ENCODE results near the gene RGS7. TPM values are rescaled to one million over a fixed set of nuclear protein-coding genes. Genes with fewer than 3 reads are reported as not detected.

Gene RGS7
- polyA plus RNA-seq, 1 donor (not counting 4 experiments of a cell fraction or from before 2014, with no cell fraction given), result not detected

- H3K4me1 ChIP-seq (ENCODE audit: control insufficient read depth, extremely low read depth, insufficient read depth, low read length), result no peaks in the 10 kb centered on the region
- H3K9me3 ChIP-seq (ENCODE audit: control insufficient read depth, low read depth, low read length), result no peaks in the 10 kb centered on the region
- no peaks in the 10 kb centered on the region for H3K79me2 ChIP-seq (ENCODE audit: control insufficient read depth, insufficient read depth, low read length)
- no peaks in the 10 kb centered on the region for H3K27me3 ChIP-seq (ENCODE audit: control insufficient read depth, extremely low read depth, insufficient read depth, low read length)
- H4K20me1 ChIP-seq (ENCODE audit: control insufficient read depth, extremely low read depth, insufficient read depth, low read length), result no peaks in the 10 kb centered on the region
- no peaks in the 10 kb centered on the region for H3K9me1 ChIP-seq (ENCODE audit: control insufficient read depth, extremely low read depth, insufficient read depth, low read length)
- H3K4me3 ChIP-seq (ENCODE audit: control insufficient read depth in 2 of 3, extremely low read depth in 1 of 3, insufficient read depth in 2 of 3, low read depth in 1 of 3, low read length in 3 of 3), result no peak overlapping the region
- H3K27ac ChIP-seq (ENCODE audit: control insufficient read depth, insufficient read depth, low read length), result no peak overlapping the region
- H3K36me3 ChIP-seq (ENCODE audit: control insufficient read depth in 2 of 2, extremely low read depth in 1 of 2, insufficient read depth in 2 of 2, low read length in 2 of 2), result no peaks in the 10 kb centered on the region
- dilution Hi-C loops (cut with MboI; ENCODE audit: extremely low pct_ligation_motif_present, low sequenced_read_pairs), result no loop called here
- H3K9ac ChIP-seq (ENCODE audit: control insufficient read depth, extremely low read depth, insufficient read depth, low read length), result no peak overlapping the region
- FAIRE-seq, result no peak
- no peak for DNase-seq (ENCODE audit: low read depth, low spot score)
- no peak for TF ChIP-seq CTCF (optimal IDR thresholded peaks at IDR 0.05 in 1 of 3, IDR thresholded peaks at IDR 0.05 in 1 of 3, conservative IDR thresholded peaks at IDR 0.05 in 1 of 3; ENCODE audit: extremely low read depth in 1 of 3, insufficient read depth in 2 of 3, low read length in 3 of 3)
- TF ChIP-seq EZH2 (IDR thresholded peaks at IDR 0.05; ENCODE audit: low read length), result no peak
- H2AFZ ChIP-seq (ENCODE audit: control insufficient read depth, low read length), result no peak overlapping the region
- H3K4me2 ChIP-seq (ENCODE audit: control insufficient read depth, extremely low read depth, insufficient read depth, low read depth, low read length), result no peak overlapping the region
These were observed 497.0 kb downstream of the RGS7 start for GRCh38 chr1:240860023-240860422.

DNA sequence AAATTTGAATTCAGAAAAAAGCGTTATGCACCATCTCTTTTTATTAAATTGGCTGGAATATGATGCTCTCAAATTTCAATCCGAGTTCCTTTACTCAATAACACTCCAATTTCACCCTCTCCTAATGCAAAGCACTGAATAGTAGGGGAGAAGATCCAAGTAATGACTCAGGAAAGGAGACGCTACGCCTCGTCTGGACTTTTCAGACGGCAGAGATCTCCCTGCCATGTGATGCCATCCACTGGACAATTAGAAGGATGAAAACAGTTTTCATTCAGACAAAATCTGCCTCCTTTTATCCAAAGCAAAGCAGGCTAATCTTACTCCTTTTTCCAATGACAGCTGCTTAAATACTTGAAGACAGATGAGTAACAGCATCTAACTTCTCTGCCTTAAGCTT is 502.6 kb downstream of the RGS7 start:
- Histone ChIP-seq H3K9me3 (ENCODE audit: control insufficient read depth, low read depth, low read length) (no peaks in the 10 kb centered on the region), H3K4me3 (ENCODE audit: control insufficient read depth in 2 of 3, extremely low read depth in 1 of 3, insufficient read depth in 2 of 3, low read depth in 1 of 3, low read length in 3 of 3) (no peak overlapping the region), H3K79me2 (ENCODE audit: control insufficient read depth, insufficient read depth, low read length) (no peaks in the 10 kb centered on the region), H3K9me1 (ENCODE audit: control insufficient read depth, extremely low read depth, insufficient read depth, low read length) (no peaks in the 10 kb centered on the region), H3K4me2 (ENCODE audit: control insufficient read depth, extremely low read depth, insufficient read depth, low read depth, low read length) (no peak overlapping the region), H3K27ac (ENCODE audit: control insufficient read depth, insufficient read depth, low read length) (no peak overlapping the region), H3K36me3 (ENCODE audit: control insufficient read depth in 2 of 2, extremely low read depth in 1 of 2, insufficient read depth in 2 of 2, low read length in 2 of 2) (no peaks in the 10 kb centered on the region), H3K9ac (ENCODE audit: control insufficient read depth, extremely low read depth, insufficient read depth, low read length) (no peak overlapping the region), H4K20me1 (ENCODE audit: control insufficient read depth, extremely low read depth, insufficient read depth, low read length) (no peaks in the 10 kb centered on the region), H2AFZ (ENCODE audit: control insufficient read depth, low read length) (no peak overlapping the region), H3K27me3 (ENCODE audit: control insufficient read depth, extremely low read depth, insufficient read depth, low read length) (no peaks in the 10 kb centered on the region), H3K4me1 (ENCODE audit: control insufficient read depth, extremely low read depth, insufficient read depth, low read length) (no peaks in the 10 kb centered on the region)
- FAIRE-seq (no peak), DNase-seq (ENCODE audit: low read depth, low spot score) (no peak)
- dilution Hi-C loops (cut with MboI; ENCODE audit: extremely low pct_ligation_motif_present, low sequenced_read_pairs), result no loop called here
- no peak for TF ChIP-seq CTCF (optimal IDR thresholded peaks at IDR 0.05 in 1 of 3, IDR thresholded peaks at IDR 0.05 in 1 of 3, conservative IDR thresholded peaks at IDR 0.05 in 1 of 3; ENCODE audit: extremely low read depth in 1 of 3, insufficient read depth in 2 of 3, low read length in 3 of 3)
- TF ChIP-seq EZH2 (IDR thresholded peaks at IDR 0.05; ENCODE audit: low read length), result no peak

Measured in keratinocyte (primary cell).